ENCODE measurements around the gene INPP5A. TPM values are rescaled to one million over a fixed set of nuclear protein-coding genes. Genes with fewer than 3 reads are reported as not detected.

Gene INPP5A
- total RNA-seq, 1 donor from 2014 or later: 45.2 TPM

GRCh38 chr10:132711613-132712121, 174.1 kb downstream of the INPP5A start:
- Mint-ChIP-seq H3K27me3 (ENCODE audit: unreplicated experiment) (peaks cover 18% of the 10 kb centered on the region), H3K9me3 (ENCODE audit: unreplicated experiment) (no peaks in the 10 kb centered on the region), H3K4me3 (ENCODE audit: unreplicated experiment) (no peak overlapping the region)

GRCh38 chr10:132712291-132712690, 174.7 kb downstream of the INPP5A start:
- Mint-ChIP-seq H3K36me3 (ENCODE audit: low read depth, unreplicated experiment) (peaks cover 28% of the 10 kb centered on the region), H3K27me3 (ENCODE audit: unreplicated experiment) (peaks cover 17% of the 10 kb centered on the region), H3K9me3 (ENCODE audit: unreplicated experiment) (no peaks in the 10 kb centered on the region), H3K4me1 (ENCODE audit: unreplicated experiment) (peaks cover 9% of the 10 kb centered on the region), H3K4me3 (ENCODE audit: unreplicated experiment) (no peak overlapping the region), H3K27ac (ENCODE audit: unreplicated experiment) (peak overlapping the region; percentile 82)
- TF ChIP-seq CTCF (IDR thresholded peaks at IDR 0.05; ENCODE audit: unreplicated experiment): no peak
- no peak for DNase-seq (ENCODE audit: low spot score)

More at GRCh38 chr10:132711613-132712121, 174.1 kb downstream of the INPP5A start:
- TF ChIP-seq CTCF (IDR thresholded peaks at IDR 0.05; ENCODE audit: unreplicated experiment): no peak
- DNase-seq (ENCODE audit: low spot score): no peak
- Mint-ChIP-seq H3K4me1 (ENCODE audit: unreplicated experiment) (peaks cover 9% of the 10 kb centered on the region), H3K27ac (ENCODE audit: unreplicated experiment) (no peak overlapping the region), H3K36me3 (ENCODE audit: low read depth, unreplicated experiment) (peaks cover 32% of the 10 kb centered on the region)

GRCh38 chr10:132712743-132713142, 175.2 kb downstream of the INPP5A start:
- Mint-ChIP-seq H3K36me3 (ENCODE audit: low read depth, unreplicated experiment) (peaks cover 23% of the 10 kb centered on the region), H3K4me3 (ENCODE audit: unreplicated experiment) (peak overlapping the region; percentile 39), H3K27ac (ENCODE audit: unreplicated experiment) (peak overlapping the region; percentile 82), H3K4me1 (ENCODE audit: unreplicated experiment) (peaks cover 9% of the 10 kb centered on the region), H3K27me3 (ENCODE audit: unreplicated experiment) (peaks cover 13% of the 10 kb centered on the region), H3K9me3 (ENCODE audit: unreplicated experiment) (no peaks in the 10 kb centered on the region)
- TF ChIP-seq CTCF (IDR thresholded peaks at IDR 0.05; ENCODE audit: unreplicated experiment): no peak
- DNase-seq (ENCODE audit: low spot score): no peak

- no peak for TF ChIP-seq CTCF (IDR thresholded peaks at IDR 0.05; ENCODE audit: unreplicated experiment)
- peaks cover 18% of the 10 kb centered on the region for H3K36me3 Mint-ChIP-seq (ENCODE audit: low read depth, unreplicated experiment)
- H3K27ac Mint-ChIP-seq (ENCODE audit: unreplicated experiment): no peak overlapping the region
- no peak overlapping the region for H3K4me3 Mint-ChIP-seq (ENCODE audit: unreplicated experiment)
- H3K27me3 Mint-ChIP-seq (ENCODE audit: unreplicated experiment): peaks cover 11% of the 10 kb centered on the region
- no peaks in the 10 kb centered on the region for H3K9me3 Mint-ChIP-seq (ENCODE audit: unreplicated experiment)
- peaks cover 9% of the 10 kb centered on the region for H3K4me1 Mint-ChIP-seq (ENCODE audit: unreplicated experiment)
- DNase-seq (ENCODE audit: low spot score): no peak
These were observed 176.0 kb downstream of the INPP5A start for GRCh38 chr10:132713421-132714095.

All from endothelial cell (in vitro differentiated cells).